Globus pallidus (tissue), 1 donor: ENCODE data around the gene ZBTB20.

Source experiments
- DNase-seq: peaks from one replicate; pipeline ENCODE4 v3.0.0-alpha.2; 2015; ENCODE audit warnings: low spot score

Gene ZBTB20

DNA sequence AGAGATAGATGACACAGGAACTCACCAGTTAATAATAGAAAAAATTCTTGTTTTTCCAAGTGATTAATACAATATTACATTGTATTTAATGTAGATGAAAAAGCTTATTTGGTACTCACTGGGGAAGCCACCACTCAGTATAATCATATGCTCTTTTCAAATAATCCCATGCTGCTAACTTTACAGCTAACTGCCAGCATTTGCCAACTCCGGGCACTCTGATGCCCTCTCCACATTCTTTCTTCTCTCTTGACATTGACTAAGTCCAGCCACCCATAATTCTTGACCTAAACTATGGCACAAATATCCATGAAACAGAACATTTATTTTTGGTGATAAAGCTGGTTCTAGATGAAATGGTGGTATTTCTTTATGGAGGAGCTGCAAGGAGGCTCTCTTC, 384.9 kb downstream of the ZBTB20 start:
- no peak for DNase-seq

GRCh38 chr3:114760679-114761078, 386.4 kb downstream of the ZBTB20 start:
- no peak for DNase-seq

DNA sequence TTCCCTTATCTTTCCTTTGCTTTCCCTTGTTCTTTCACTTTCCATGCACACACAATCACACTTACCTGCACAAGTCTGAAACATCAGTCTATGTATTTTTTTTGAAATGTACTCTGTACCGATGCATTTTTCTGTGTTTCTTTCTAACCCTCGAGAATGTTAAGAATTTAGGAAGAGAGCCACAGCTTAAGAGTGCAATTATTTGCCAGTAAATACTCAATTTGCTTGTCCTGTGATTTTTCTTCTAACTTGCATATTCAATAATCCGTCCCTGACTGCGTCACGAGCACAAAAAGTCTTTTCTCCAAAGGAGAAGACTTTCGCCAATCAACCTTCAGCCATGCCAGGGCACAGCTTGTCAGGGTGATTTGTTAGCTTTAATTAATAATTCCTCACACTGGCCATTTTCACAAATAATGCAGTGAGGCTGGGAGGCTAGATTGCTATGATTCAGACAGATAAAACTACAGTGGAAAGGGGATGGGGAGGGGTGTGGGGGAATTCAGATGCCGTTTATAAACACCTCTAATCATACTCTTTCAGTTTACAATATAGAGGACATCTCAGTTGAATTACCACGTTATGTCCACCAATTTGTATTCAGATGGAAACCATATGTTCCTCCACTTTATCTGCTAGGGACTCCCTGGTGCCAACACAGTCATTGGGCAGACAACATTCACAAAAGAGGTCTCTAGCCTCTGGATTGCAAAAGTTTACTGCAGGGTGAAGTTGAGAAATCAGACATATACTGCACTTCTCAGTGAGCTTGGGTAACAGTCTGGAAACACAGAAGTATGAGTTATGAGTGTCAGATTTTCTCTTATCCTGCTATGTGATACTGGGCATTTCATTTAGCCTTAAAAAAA, 388.0 kb downstream of the ZBTB20 start:
- DNase-seq: peak; percentile 38

GRCh38 chr3:114756506-114757279, 390.4 kb downstream of the ZBTB20 start:
- peak; percentile 58 for DNase-seq

- no peak for DNase-seq
Observed at GRCh38 chr3:114746502-114746901, 400.6 kb downstream of the ZBTB20 start.

GRCh38 chr3:114745322-114746240, 401.5 kb downstream of the ZBTB20 start:
- DNase-seq: no peak

DNA sequence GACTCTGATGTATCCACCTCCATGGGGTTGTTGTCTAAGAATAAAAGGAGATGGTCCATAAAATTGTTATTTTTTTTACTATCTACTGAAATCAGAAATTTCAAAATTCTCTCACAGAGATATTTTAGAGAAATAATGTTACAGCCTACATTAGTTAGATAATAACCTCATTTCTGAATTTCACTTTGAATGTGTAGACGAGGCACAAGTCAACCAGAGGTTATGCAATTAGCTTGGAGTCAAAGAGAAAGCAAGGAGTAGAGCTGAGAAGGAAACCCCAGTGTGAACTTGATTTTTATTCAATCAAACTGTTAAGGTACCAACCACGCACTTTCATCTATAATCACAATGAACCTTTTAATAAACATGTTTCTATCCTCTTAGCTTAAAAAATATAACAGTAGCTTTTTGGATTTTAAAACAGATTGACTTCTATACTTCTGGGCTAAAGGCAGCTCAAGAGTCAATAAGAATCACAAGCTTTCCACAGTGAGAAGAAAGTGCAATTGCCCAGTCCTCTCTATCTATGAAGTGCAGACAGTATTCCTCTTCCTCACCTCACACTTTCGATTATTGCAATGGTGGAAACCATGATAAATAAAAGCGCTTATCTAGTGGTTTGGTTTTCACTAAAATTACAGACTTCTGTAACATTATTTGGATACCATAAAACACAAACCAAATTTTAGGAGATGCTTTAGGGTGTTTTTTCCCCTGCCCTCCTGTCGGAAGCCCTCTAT, 403.2 kb downstream of the ZBTB20 start:
- DNase-seq: no peak

GRCh38 chr3:114741066-114741465, 406.0 kb downstream of the ZBTB20 start:
- DNase-seq: no peak

DNA sequence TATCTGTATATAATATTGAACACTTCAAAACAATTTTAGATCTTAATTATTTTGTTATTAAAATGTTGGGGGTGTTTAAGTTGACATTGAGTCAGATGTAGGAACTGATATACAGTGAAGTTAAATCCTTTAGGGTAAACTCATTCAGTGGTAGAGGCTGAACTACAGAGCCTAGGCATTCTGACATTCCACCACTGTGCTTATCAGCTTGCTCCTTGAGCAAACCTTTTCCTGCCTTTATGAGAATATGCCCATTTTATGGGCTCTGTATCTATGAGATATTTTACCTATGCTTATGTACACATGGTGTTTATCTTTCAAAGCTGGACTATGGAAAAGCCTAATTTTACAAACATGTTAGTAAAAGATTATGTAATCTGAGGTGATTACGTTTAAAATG, 407.5 kb downstream of the ZBTB20 start:
- DNase-seq: no peak

DNA sequence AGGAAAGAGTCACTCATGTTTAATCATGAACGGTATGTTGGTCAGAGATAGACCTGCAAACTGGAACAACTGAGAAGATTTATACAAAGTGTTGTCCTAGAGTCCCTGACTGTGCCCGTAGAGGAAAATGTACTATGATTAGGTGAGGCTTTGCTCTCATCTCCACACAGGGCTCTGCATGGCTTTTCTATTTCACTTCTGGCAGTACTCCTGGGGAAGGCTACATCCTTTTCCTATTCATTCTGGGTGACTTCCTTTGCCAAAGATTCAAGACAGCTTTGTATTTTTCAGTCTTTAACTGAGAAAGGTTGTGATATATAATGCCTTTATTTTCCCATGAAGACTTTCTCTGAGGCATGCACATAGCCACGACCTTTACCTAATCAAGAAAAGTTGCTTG, 414.7 kb downstream of the ZBTB20 start:
- DNase-seq: no peak

DNA sequence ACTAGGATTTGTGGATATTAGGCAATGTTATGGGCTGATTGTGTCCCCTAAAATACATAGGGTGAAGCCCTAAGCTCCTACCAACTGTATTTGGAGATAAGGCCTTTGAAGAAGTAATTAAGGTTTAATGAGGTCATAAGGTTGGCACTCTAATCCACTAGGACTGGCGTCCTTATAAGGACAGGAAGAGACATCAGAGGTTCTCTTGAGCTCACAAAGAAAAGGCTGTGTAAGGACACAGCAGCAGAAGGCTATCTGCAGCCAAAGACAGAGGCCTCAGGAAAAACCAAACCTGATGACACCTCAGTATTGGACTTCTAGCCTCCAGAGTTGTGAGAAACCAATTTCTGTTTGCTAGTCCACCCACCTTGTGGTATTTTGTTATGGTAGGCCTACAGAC, 416.7 kb downstream of the ZBTB20 start:
- no peak for DNase-seq

DNA sequence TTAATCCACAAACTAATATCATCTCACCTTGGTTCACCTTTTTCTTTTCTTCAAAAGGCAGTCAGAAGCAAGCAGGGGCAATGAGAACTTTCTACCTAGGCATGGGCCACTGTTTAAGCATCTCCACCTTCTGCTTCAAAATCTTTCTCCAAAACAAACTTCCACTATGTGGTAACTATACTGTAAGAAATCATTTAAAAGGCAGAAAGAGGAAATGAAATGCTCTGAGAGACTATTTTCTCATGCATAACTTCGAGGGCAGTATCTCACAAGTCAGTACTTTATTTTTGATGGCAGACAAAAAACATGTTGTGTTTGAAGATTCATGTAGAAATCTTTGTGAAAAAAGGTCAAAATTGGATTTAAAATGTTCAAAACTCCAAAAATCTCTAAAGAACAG, 419.7 kb downstream of the ZBTB20 start:
- DNase-seq: no peak

GRCh38 chr3:114725966-114726365, 421.1 kb downstream of the ZBTB20 start:
- DNase-seq: no peak

- DNase-seq: no peak
Observed at GRCh38 chr3:114722530-114722929, 424.6 kb downstream of the ZBTB20 start.

DNA sequence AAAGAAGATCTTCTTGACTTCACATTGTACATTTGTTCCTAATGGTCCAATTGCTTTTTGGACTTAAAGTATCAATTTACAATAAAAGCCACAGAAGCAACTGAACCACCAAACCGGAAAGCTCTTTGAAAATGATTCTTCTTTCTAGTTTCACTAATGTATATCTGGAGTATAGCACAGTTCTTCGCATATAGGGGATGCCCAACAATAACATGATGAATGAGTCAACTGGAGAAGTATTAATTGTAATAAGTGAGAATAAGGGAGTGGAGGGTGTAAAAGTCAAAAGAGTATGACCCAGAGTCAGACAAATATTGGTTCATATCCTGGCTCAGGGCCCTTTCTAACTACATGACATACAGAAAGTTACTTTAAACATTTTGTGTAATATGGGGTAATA, 425.2 kb downstream of the ZBTB20 start:
- DNase-seq: no peak

DNA sequence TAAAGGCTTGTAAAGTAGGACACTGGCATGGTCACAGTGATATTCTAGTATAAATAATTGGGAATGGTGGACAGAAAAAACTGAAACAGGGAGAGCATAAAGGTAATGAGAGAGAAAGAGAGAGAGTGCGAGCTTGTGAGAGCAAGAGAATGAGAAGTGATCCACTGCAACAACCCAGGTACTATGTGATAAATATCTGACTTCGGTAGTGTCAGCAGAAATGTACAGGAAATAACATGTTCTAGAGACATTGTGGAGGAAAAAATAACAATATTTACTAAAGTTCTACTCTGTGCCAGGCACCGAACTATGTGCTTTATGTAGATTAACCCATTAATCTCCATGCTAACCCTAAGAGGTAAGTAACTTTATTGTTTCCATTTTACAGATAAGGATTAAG, 425.9 kb downstream of the ZBTB20 start:
- DNase-seq: no peak

- DNase-seq: no peak
Observed at GRCh38 chr3:114718898-114719210, 428.2 kb downstream of the ZBTB20 start.

DNA sequence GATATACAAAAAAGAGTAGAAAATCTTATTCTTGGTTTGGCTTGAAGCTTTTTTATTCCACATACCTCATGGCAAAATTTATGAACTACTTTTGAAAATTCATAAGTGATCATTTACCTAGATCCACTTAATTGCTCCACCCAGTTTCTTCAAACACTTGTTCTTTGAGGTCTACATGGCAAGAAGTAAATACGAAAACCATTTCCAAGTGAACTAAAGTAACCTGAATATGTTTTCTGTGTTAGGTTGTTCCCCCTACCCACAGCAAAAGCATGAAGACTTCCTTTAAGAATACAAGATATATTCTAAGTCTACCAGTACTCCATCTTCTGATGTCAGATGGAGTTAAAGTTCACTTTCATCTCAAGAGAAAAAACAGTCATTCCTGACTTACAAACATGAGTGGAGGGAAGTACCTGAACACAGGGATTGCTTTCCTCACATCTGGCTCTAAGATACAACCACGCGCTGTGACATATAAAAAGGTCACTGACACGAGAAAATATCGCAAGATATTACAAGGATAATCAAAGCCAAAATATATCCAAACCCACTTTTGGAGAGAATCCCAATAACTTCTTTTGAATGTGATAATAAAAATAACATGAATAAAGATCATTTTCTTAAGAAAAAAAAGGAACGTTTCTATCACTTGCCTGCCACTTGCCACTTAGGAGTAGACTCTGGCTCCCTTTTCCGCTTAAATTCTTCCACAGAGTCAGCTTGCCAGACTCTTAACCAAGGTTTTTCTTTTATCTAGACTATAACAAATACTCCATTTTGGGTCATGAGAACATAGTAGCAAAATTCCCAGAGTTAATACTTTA, 428.8 kb downstream of the ZBTB20 start:
- DNase-seq: no peak

DNA sequence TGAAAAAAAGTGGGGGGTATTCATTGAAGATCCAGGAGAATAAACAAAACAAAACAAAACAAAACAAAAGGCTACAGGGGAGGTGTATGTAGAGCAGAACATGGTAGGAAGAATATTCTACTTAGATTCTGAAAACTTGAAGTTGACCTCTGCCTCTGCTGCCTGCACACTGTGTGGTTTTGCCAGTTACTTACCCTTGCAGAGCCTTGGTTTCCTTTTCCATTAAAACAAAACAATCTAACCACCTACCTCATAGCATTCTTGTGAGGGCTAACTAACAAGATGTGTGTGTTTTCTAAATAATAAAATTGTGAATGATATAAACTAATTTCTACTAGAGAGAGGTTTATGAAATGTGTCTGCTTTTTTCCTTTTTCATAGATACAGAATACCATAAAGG, 430.2 kb downstream of the ZBTB20 start:
- no peak for DNase-seq

GRCh38 chr3:114716126-114716525, 431.0 kb downstream of the ZBTB20 start:
- no peak for DNase-seq

DNA sequence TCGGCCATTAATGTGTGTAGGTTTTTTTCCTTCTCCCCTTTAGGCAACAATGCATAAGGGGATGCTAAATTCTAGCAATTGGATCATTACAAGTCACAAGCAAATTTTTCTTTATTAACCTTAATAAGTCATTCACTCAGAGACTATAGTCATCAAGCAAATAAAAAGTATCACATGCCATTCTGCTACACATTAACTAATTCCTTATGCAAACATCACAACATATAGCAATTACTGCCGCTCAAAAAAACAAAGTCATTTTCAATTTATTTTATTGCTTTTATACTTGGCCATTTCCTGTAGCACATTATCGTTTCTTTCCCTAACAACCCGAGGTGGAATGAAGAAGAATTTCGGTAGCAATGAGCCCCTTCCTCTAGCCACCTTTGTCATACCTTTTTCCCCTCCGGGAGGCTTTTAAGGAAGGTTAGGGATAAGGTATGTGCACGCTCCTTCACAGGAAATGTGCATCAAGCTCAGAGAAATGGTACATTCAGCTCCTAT, 432.1 kb downstream of the ZBTB20 start:
- DNase-seq: no peak
